ENCODE measurements around the gene C1orf210. TPM values are rescaled to one million over a fixed set of nuclear protein-coding genes. Genes with fewer than 3 reads are reported as not detected.

C1orf210 gene
- total and polyA plus RNA-seq, 4 donors = 2.3 TPM; not detected in 3

Other genes with a start within 250 kb of the C1orf210 start
- gene EBNA1BP2, start 113.3 kb downstream of the C1orf210 start, total RNA-seq = 10 to 100 TPM; 28.0 to 29.0 TPM
- 10 to 100 TPM; 52.6 to 58.6 TPM for gene EBNA1BP2, start 113.3 kb downstream of the C1orf210 start, polyA plus RNA-seq
- gene CFAP57, start 113.3 kb downstream of the C1orf210 start, total RNA-seq = under 1 TPM in 1 of 2 donors, not detected in 1; 0.13 TPM
- 1 to 10 TPM in 1 of 2 donors, under 1 TPM in 1; under 0.01 to 1.3 TPM for gene CFAP57, start 113.3 kb downstream of the C1orf210 start, polyA plus RNA-seq
- not detected for gene TMEM125, start 15.6 kb downstream of the C1orf210 start, total RNA-seq
- gene TMEM125, start 15.6 kb downstream of the C1orf210 start, polyA plus RNA-seq = 1 to 10 TPM in 1 of 2 donors, not detected in 1; 6.1 TPM
- gene TIE1, start 15.4 kb upstream of the C1orf210 start, total RNA-seq = 10 to 100 TPM; 41.0 to 65.3 TPM
- 1 to 10 TPM; 4.0 to 4.1 TPM for gene TIE1, start 15.4 kb upstream of the C1orf210 start, polyA plus RNA-seq
- gene MPL, start 52.2 kb upstream of the C1orf210 start, total RNA-seq = under 1 TPM; 0.18 to 0.52 TPM
- under 1 TPM in 1 of 2 donors, not detected in 1; 0.20 TPM for gene MPL, start 52.2 kb upstream of the C1orf210 start, polyA plus RNA-seq
- gene CDC20, start 73.4 kb upstream of the C1orf210 start, total RNA-seq = 1 to 10 TPM in 1 of 2 donors, under 1 TPM in 1; 0.68 to 1.1 TPM
- gene CDC20, start 73.4 kb upstream of the C1orf210 start, polyA plus RNA-seq = 1 to 10 TPM in 1 of 2 donors, under 1 TPM in 1; 0.36 to 1.0 TPM
- gene ELOVL1, start 82.4 kb upstream of the C1orf210 start, total RNA-seq = 10 to 100 TPM; 57.4 to 57.9 TPM
- gene ELOVL1, start 82.4 kb upstream of the C1orf210 start, polyA plus RNA-seq = 10 to 100 TPM; 27.8 to 60.5 TPM
- 10 to 100 TPM; 32.6 to 34.9 TPM for gene MED8, start 104.2 kb upstream of the C1orf210 start, total RNA-seq
- 10 to 100 TPM; 28.9 to 32.2 TPM for gene MED8, start 104.2 kb upstream of the C1orf210 start, polyA plus RNA-seq
- gene SZT2, start 104.3 kb upstream of the C1orf210 start, total RNA-seq = 10 to 100 TPM; 70.6 to 91.5 TPM
- 10 to 100 TPM in 1 of 2 donors, 1 to 10 TPM in 1; 5.6 to 22.6 TPM for gene SZT2, start 104.3 kb upstream of the C1orf210 start, polyA plus RNA-seq
- 10 to 100 TPM; 38.0 to 63.3 TPM for gene HYI, start 168.3 kb upstream of the C1orf210 start, total RNA-seq
- gene HYI, start 168.3 kb upstream of the C1orf210 start, polyA plus RNA-seq = 100 to 1,000 TPM in 1 of 2 donors, 10 to 100 TPM in 1; 63.9 to 190 TPM
- 10 to 100 TPM; 59.6 to 86.2 TPM for gene PTPRF, start 245.3 kb upstream of the C1orf210 start, total RNA-seq
- 10 to 100 TPM; 11.6 to 21.7 TPM for gene PTPRF, start 245.3 kb upstream of the C1orf210 start, polyA plus RNA-seq

Data from aorta (tissue), 4 donors.